Measurements from ENCODE around the gene PRMT9.

Gene PRMT9

DNA sequence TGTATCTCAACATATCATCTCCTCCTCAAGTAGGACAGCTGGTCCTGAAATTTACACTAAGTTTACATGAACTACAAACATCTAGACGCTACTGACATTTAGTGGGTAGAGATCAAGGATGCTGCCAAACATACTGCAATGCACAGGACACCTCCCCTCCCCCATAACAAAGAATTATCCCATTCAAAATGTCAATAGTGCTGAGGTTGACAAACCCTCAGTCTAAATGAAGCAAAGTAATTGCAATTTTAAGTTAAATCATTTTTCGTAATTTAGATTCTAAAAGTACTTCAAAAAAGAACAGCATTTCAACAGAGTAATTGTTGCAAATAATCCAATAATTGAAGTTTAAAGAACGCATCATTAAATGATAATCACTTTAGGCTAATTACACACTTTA lies 1.2 kb downstream of the PRMT9 start:
- DNase-seq (ENCODE audit: low read depth in 1 of 2, low spot score in 1 of 2) = no peak

GRCh38 chr4:147678796-147679549 lies 5.0 kb downstream of the PRMT9 start:
- DNase-seq (ENCODE audit: low read depth in 1 of 2, low spot score in 1 of 2) = no peak

DNA sequence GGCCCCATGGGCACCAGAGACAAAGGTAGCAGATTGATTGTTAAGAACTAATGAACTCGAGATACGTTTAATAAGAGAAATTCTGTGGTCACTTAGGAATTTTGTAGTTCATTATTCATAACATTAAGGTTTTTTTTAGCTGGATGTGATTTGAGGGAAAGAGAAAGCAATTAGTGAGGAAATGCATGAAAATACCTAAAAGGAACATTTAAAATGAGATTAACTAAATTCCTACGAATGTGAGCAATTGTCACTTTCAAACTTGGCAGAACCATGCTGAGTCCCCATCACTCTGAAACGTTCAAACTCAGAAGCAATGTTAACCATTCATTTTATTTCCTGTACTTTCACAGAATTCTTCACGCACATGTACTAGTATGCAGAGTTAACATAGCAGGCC lies 5.9 kb downstream of the PRMT9 start:
- DNase-seq (ENCODE audit: low read depth in 1 of 2, low spot score in 1 of 2) = no peak

DNA sequence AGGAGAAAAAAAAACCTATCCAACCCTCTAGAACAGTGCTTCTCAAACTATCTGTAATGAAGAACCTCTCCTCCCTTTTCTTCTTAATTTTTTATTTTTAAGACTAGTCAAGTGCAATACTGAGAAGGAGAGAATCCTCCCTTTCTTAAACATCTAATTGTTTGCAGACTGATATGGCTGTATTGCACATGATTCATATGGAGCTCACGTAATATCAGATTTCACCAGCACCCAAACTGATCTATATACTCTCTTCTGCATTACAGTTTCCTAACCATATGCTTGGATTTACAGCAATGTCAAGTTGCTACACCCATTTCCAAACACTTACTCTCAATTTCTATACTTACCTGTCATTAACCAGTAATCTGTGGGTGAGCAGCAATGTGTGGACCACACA lies 9.5 kb downstream of the PRMT9 start:
- DNase-seq (ENCODE audit: low read depth in 1 of 2, low spot score in 1 of 2) = no peak

DNA sequence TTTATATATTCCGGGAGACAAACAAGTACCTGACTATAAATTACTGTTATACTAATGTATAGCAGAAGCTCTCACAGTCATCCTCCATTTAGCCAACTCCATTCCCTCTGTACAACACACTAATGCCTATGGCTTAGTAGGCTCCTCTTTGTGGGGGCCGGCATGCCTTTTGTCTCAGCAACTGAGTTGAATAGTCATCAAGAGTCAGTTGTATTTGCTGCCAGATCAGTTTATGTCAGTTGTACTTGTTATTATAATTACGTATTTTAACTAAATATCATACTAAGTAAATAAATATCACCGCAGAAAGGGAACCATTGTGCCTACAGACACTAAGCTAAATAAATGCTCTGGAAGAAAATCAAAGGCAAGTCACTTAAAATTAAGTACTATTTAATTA lies 9.9 kb downstream of the PRMT9 start:
- DNase-seq (ENCODE audit: low read depth in 1 of 2, low spot score in 1 of 2) = no peak

DNA sequence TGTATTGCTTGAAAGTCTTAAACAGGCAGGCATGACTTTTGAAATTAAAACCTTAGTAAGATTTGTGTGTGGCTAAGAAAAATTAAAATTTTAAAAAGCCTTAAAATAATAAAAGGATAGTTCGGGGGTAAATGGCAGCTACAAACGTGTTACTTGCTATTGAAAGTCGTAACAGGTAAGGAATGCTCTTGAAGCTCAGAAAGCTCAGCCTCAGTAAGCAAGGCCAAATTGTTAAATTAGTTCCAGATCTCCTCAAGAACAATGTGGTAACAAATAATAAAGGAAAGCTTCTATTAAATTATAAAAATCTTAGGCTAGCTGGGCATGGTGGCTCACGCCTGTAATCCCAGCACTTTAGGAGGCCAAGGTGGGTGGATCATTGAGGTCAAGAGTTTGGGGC lies 25.5 kb downstream of the PRMT9 start:
- DNase-seq (ENCODE audit: low read depth in 1 of 2, low spot score in 1 of 2) = no peak

GRCh38 chr4:147655639-147656038 lies 28.3 kb downstream of the PRMT9 start:
- no peak for DNase-seq (ENCODE audit: low read depth in 1 of 2, low spot score in 1 of 2)

DNA sequence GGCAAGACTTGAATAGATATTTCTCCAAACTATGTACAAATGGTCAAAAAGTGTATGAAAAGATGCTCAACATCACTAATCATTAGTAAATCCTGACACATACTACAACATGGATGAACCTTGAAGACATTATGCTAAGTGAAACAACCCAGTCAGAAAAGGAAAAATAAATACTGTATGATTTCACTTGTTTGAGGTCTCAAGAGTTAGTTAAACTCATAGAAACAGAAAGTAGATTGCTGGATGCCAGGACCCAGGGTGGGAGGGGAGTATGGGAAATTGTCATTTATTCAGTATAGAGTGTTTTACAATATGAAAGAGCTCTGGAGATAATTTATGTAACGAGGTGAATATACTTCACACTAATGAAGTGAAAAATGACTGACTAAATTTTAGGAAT lies 32.4 kb downstream of the PRMT9 start:
- DNase-seq (ENCODE audit: low read depth in 1 of 2, low spot score in 1 of 2) = no peak

GRCh38 chr4:147648656-147649055 lies 35.3 kb downstream of the PRMT9 start:
- no peak for DNase-seq (ENCODE audit: low read depth in 1 of 2, low spot score in 1 of 2)

- no peak for DNase-seq (ENCODE audit: low read depth in 1 of 2, low spot score in 1 of 2)
Observed at GRCh38 chr4:147645099-147645498, 38.9 kb downstream of the PRMT9 start.

GRCh38 chr4:147644471-147644870 lies 39.5 kb downstream of the PRMT9 start:
- DNase-seq (ENCODE audit: low read depth in 1 of 2, low spot score in 1 of 2) = no peak

DNA sequence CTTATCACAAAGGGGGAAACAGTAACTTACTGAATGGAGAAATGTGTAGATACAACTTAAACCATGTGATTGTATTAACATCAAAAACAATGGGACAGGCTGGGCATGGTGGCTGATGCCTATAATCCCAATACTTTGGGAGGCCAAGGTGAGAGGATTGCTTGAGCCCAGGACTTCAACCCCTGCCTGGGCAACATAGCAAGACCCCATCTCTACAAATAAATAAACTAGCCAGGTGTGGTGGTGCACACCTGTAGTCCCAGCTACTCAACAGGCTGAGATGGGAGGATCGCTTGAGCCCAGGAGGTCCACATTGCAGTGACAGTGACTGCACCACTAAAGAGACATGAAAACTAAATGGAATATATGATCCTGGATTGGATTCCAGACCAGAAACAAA lies 40.3 kb downstream of the PRMT9 start:
- DNase-seq (ENCODE audit: low read depth in 1 of 2, low spot score in 1 of 2) = no peak

GRCh38 chr4:147640331-147640730 lies 43.6 kb downstream of the PRMT9 start:
- DNase-seq (ENCODE audit: low read depth in 1 of 2, low spot score in 1 of 2) = no peak

DNA sequence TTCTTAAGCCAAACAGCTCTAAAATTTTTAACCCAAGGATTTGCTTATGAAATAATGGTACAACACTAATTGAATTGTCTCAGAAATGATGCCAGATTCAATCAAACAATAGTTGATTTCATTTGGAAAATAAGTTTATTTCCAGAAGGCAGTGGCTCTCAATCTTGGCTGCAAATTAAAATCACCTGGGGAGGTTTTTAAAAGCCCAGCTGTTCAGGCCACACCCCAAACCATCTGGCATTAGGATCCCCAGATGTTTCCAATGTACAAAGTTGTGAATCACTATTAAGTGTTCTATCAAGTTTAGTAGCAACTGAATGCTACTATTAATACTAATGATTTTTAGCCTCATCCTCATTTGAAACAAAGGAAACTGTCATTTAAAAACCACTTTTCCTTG lies 44.6 kb downstream of the PRMT9 start:
- DNase-seq (ENCODE audit: low read depth in 1 of 2, low spot score in 1 of 2) = no peak

DNA sequence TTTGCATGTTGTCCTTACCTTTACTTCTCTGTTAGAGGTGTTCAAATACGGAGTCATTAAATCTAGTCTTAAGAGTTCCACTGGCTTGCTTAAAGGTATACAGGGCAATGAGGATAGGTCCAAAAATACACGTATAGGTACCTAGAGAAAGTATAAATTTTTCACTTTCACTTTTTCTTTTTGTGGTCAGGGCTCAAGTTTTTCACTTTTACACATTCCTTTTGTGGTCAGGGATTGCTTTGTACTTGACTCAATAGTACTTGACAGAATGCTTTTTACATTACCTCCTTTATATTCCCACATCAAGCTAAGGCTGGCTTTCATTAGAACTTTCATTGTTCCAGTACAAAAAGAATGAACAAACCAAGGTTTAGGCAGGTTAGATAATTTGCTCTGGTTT lies 45.0 kb downstream of the PRMT9 start:
- no peak for DNase-seq (ENCODE audit: low read depth in 1 of 2, low spot score in 1 of 2)

DNA sequence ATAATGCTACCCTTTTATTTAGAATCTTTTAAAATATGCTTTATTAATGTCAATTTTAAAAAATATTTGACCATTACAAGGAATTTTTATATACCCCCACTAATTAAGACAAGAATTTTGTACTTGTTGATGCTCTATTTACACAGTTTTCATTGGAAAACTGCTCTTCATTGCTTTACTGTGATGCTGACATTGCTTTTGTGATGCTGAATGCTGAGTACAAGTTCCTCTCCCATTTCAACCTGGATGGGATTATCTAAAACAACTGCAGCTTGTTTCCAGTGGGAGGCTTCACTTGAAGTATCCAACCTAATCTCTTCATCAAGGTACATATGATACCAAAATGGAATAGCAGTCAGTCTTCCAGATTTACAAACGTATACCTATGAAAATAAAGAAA lies 45.6 kb downstream of the PRMT9 start:
- DNase-seq (ENCODE audit: low read depth in 1 of 2, low spot score in 1 of 2) = no peak

DNA sequence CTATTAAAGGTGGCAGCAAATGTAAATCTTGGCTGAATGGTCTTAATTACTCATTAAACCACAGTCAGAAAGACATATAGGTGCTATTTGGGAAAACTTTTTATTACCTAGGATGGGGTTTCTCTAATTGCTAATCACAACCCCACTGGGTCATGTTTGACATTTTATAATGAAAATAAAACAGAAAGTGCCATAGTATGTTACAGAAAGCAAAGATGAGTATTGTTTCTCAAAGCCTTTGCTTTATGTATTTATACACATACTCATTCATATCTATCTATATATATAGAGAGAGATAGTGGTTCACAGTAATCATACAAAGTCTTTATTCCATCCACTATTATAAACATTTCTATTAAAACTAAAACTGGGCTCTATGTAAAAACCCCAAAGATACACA lies 48.6 kb downstream of the PRMT9 start:
- DNase-seq (ENCODE audit: low read depth in 1 of 2, low spot score in 1 of 2) = no peak

DNA sequence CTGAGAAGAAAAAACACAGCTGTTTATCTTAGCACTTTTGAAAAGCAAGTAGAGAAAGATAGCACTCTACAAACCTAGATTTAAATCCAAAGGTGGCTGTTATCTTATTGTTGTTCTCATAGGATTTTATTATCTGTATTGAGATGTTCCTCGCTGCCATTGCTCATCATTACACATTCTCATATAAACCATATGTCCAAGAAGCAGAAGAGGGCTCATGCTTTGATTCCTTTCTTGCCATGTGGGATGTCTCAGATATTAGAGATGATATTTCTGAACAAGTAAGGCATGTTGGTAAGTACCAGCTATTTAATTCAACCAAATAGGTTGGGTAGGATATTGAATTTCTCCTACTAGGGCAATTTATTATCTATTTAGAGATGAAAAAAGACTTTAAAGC lies 50.3 kb downstream of the PRMT9 start:
- no peak for DNase-seq (ENCODE audit: low read depth in 1 of 2, low spot score in 1 of 2)

- DNase-seq (ENCODE audit: low read depth in 1 of 2, low spot score in 1 of 2) = no peak
Observed at GRCh38 chr4:147633113-147633512, 50.9 kb downstream of the PRMT9 start.

DNA sequence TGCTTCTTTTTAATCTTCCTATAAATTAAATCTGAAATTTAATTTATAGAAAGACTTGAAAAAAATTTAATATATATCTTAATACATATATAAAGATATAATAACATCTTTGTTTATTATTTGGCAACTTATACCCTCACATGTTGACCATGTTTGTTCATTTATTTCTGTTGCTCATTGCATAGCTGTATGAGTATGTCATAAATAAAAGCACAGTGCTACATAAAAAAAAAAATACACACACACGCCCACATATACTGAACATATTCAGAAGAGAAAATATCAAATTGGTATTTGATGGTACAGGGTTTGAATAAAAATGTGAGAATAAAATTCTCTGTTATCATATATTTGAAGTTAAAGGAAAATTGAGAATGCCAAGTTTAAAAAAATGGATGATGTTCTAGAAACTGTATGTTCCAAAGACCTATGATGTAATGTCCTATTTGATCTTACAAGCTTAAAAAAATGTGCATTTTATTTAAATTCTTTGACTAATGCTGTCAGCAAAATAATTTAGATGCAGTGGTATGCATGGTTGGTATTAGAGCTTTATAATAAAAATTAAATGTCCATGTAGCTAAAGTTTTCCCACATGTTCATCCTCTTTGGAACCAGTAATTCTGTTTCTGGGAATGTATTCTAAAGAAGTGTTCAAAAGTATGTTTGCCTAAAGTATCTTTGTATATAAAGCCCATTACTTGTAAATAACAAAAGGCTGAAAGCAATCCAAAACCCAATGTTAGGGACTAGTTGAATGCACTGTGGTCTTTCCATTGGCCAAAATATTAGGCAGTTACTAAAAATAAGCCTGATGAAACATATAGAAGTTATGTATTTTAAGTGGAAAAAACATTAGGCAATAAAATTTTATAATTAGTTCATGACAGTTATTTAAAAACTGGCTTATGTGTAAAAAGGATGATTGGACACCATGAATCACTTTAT lies 53.9 kb downstream of the PRMT9 start:
- no peak for DNase-seq (ENCODE audit: low read depth in 1 of 2, low spot score in 1 of 2)

DNA sequence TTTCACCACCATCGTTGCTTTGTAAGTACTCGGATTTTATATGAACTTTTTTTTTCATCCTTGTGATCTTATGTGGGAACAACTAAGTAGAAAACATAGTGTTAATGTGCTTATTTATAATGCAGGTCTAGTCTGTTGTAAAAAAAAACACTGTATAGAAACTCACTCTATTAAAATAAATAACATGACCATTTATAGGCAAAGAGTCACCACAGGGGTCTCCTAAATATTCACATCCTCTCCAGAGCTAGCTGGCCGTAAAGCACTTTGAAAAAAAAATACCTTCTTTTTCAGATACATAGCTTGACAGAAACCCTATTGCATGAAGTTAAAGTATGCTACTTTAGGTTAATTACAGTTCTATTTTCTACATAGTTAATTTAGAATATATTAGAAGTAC lies 55.5 kb downstream of the PRMT9 start:
- DNase-seq (ENCODE audit: low read depth in 1 of 2, low spot score in 1 of 2) = no peak

- no peak for DNase-seq (ENCODE audit: low read depth in 1 of 2, low spot score in 1 of 2)
Observed at GRCh38 chr4:147626903-147627302, 57.1 kb downstream of the PRMT9 start.
